Measurements from ENCODE around the gene EPHA4.

Gene EPHA4

GRCh38 chr2:221434142-221434541 is 138.0 kb downstream of the EPHA4 start:
- H3K27ac ChIP-seq, result no peak overlapping the region
- no peak for DNase-seq (ENCODE audit: low spot score)
- TF ChIP-seq CTCF (conservative IDR thresholded peaks at IDR 0.05; ENCODE audit: low read depth), result no peak
- POLR2A ChIA-PET (ENCODE audit: low non-redundant PET), result no interaction called here
- CTCF ChIA-PET, result interaction anchor here (0.7 kb wide), 1 partner anchor 441 kb away, joined by 3 read pairs; no protein-coding TSS in a partner anchor

- POLR2A ChIA-PET (ENCODE audit: low non-redundant PET), result no interaction called here
- CTCF ChIA-PET, result no interaction called here
- TF ChIP-seq CTCF (conservative IDR thresholded peaks at IDR 0.05; ENCODE audit: low read depth), result no peak
- no peak for DNase-seq (ENCODE audit: low spot score)
- H3K27ac ChIP-seq, result no peak overlapping the region
These were observed 140.6 kb downstream of the EPHA4 start for GRCh38 chr2:221431477-221431876.

- H3K27ac ChIP-seq, result no peak overlapping the region
- DNase-seq (ENCODE audit: low spot score), result no peak
- CTCF ChIA-PET, result no interaction called here
- POLR2A ChIA-PET (ENCODE audit: low non-redundant PET), result no interaction called here
- TF ChIP-seq CTCF (conservative IDR thresholded peaks at IDR 0.05; ENCODE audit: low read depth), result no peak
These were observed 142.2 kb downstream of the EPHA4 start for GRCh38 chr2:221429741-221430491.

GRCh38 chr2:221428896-221429295 is 143.2 kb downstream of the EPHA4 start:
- TF ChIP-seq CTCF (conservative IDR thresholded peaks at IDR 0.05; ENCODE audit: low read depth), result no peak
- no peak for DNase-seq (ENCODE audit: low spot score)
- POLR2A ChIA-PET (ENCODE audit: low non-redundant PET), result no interaction called here
- H3K27ac ChIP-seq, result no peak overlapping the region
- CTCF ChIA-PET, result no interaction called here

- TF ChIP-seq CTCF (conservative IDR thresholded peaks at IDR 0.05; ENCODE audit: low read depth), result no peak
- no peak overlapping the region for H3K27ac ChIP-seq
- ChIA-PET POLR2A (ENCODE audit: low non-redundant PET) (no interaction called here), CTCF (no interaction called here)
- DNase-seq (ENCODE audit: low spot score), result no peak
These were observed 145.2 kb downstream of the EPHA4 start for GRCh38 chr2:221426929-221427328.

GRCh38 chr2:221425891-221426290 is 146.2 kb downstream of the EPHA4 start:
- H3K27ac ChIP-seq, result no peak overlapping the region
- no peak for TF ChIP-seq CTCF (conservative IDR thresholded peaks at IDR 0.05; ENCODE audit: low read depth)
- no peak for DNase-seq (ENCODE audit: low spot score)
- ChIA-PET POLR2A (ENCODE audit: low non-redundant PET) (no interaction called here), CTCF (no interaction called here)
